HepG2 (cell line): Measurements from ENCODE around the gene MED23. TPM values are rescaled to one million over a fixed set of nuclear protein-coding genes. Genes with fewer than 3 reads are reported as not detected.

ENCODE experiments used
- CREB1 ChIP-seq, 2 experiments: fragments of 450-650 bp in 1 of 2; IDR thresholded peaks; 2 replicates each; pipeline ENCODE4 v1.6.1; 2016 to 2017; ENCODE audit warnings: control low read depth in 1 of 2, mild to moderate bottlenecking in 1 of 2, missing compliant biosample characterization in 1 of 2, missing genetic modification characterization in 1 of 2
- EED ChIP-seq: sonication (generic); formaldehyde crosslinking; IDR thresholded peaks from 2 replicates; pipeline ENCODE4 v1.5.0; 2020; ENCODE audit warnings: mild to moderate bottlenecking, missing genetic modification reagents
- FOXM1 ChIP-seq: sonication (generic); formaldehyde crosslinking; IDR thresholded peaks from 2 replicates; pipeline ENCODE4 v1.5.0; 2020; ENCODE audit warnings: missing genetic modification reagents
- HNRNPUL1 ChIP-seq: fragments of 200-400 bp; formaldehyde crosslinking; IDR thresholded peaks from 2 replicates; pipeline ENCODE4 v1.6.1; 2017; ENCODE audit warnings: low read depth, mild to moderate bottlenecking, low read length, moderate library complexity
- MEF2D ChIP-seq: sonication (generic); formaldehyde crosslinking; IDR thresholded peaks from 2 replicates; pipeline ENCODE4 v1.5.1; 2020; ENCODE audit warnings: mild to moderate bottlenecking, missing genetic modification reagents
- MXI1 ChIP-seq: IDR thresholded peaks from 3 replicates; pipeline ENCODE4 v1.6.1; 2012; ENCODE audit warnings: low read depth, low read length, inconsistent platforms, borderline replicate concordance
- ZNF205 ChIP-seq: IDR thresholded peaks from 2 replicates; pipeline ENCODE4 v1.6.1; 2018; ENCODE audit warnings: missing biosample characterization, missing genetic modification reagents
- ZNF224 ChIP-seq: sonication (generic); formaldehyde crosslinking; IDR thresholded peaks from 2 replicates; pipeline ENCODE4 v1.5.0; 2020; ENCODE audit warnings: mild to moderate bottlenecking, missing genetic modification reagents
- ZNF614 ChIP-seq: IDR thresholded peaks from 2 replicates; pipeline ENCODE4 v1.6.1; 2018; ENCODE audit warnings: missing biosample characterization, missing genetic modification reagents, inconsistent platforms, borderline replicate concordance
- polyA plus RNA-seq, 8 experiments: library from polyadenylated mRNA; depleted of rRNA in 3 of 8; stranded (reverse) in 7 of 8; unstranded in 1 of 8; fragments of >200 nt; fragmentation: Illumina TruSeq in 4 of 8; extraction: Trizol in 4 of 8; gene quantifications; 2 replicates each; pipeline versions ENCODE4 v1.2.1 to v1.2.3, GENCODE V29; 2011 to 2016; ENCODE audit warnings: low read depth in 4 of 8, missing spikeins in 1 of 8, mixed read lengths in 1 of 8; ENCODE audit not compliant: insufficient read depth in 1 of 8
- total RNA-seq, 5 experiments: library from RNA; depleted of rRNA; stranded (reverse); fragments of >200 nt; fragmentation: Illumina TruSeq; extraction: Trizol; gene quantifications; 2 replicates each; pipeline ENCODE4 v1.2.3, GENCODE V29; 2016; ENCODE audit warnings: low read depth in 1 of 5
- TF ChIP-seq, protein P1 (sequence below): sonication (generic); formaldehyde crosslinking; IDR thresholded peaks from 2 replicates; pipeline ENCODE4 v1.5.1; 2020; ENCODE audit warnings: mild to moderate bottlenecking, missing genetic modification reagents, borderline replicate concordance
- TF ChIP-seq, protein P2 (sequence below): sonication (generic); formaldehyde crosslinking; IDR thresholded peaks from 2 replicates; pipeline ENCODE4 v1.4.0; 2020; ENCODE audit warnings: mild to moderate bottlenecking, low read depth, missing genetic modification reagents
- TF ChIP-seq, protein P3 (sequence below), 2 experiments: sonication (generic) in 1 of 2; formaldehyde crosslinking in 1 of 2; IDR thresholded peaks; 2 replicates each; pipeline versions ENCODE4 v1.4.0 to v1.6.1; 2016 to 2020; ENCODE audit warnings: borderline replicate concordance in 1 of 2, low read depth in 1 of 2, mild to moderate bottlenecking in 1 of 2, missing genetic modification reagents in 1 of 2
- TF ChIP-seq, protein P4 (sequence below): IDR thresholded peaks from 2 replicates; pipeline ENCODE4 v1.6.1; 2016

MED23 gene
- total and polyA plus RNA-seq, 2 of the 13 experiments (the other 11 are each of a cell fraction or from before 2014, with no cell fraction given) = 34.9 to 50.5 TPM

DNA sequence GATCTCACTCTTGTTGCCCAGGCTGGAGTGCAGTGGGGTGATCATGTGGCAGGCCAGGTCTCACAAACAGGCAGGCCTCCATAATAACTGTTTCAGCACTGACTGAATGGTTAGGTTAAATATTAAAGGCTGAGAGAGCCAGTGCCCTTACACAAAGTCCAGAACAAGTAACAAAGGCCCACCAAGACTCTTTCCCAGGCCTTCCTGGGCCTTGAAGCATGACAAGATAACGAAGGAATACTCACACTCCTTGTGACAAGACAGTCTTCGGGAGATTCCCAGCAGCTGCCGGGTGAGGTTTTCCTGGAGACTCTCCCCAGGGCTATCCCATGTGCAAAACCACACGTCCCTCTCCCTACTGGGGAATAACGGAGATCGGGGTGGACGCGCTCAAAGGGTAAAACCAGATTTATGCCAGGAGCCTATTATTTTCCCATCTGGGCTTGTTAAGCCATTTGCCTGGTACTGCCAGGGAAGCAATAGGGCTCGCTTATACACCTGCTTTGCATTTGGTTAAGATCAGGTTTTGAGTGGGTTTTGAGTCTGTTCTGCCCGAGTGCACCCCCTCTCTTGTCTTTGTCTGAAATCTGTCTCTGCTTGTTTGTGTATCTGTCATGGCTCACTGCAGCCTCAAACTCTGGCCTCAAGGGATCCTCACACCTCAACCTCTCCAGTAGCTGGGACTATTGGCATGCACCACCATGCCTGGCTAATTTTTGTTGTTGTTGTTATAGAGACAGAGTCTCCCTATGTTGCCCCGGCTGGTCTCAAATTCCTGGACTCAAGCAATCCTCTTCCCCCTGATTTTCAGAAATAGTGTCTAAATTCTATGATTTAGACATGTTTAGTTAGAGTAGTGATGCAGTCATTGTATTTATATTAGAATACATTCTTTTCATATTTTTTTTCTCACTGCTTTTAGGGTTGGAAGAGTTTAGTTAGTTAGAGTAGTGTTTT, 7.6 kb upstream of the MED23 start (continued):
- TF ChIP-seq, protein P1, sequence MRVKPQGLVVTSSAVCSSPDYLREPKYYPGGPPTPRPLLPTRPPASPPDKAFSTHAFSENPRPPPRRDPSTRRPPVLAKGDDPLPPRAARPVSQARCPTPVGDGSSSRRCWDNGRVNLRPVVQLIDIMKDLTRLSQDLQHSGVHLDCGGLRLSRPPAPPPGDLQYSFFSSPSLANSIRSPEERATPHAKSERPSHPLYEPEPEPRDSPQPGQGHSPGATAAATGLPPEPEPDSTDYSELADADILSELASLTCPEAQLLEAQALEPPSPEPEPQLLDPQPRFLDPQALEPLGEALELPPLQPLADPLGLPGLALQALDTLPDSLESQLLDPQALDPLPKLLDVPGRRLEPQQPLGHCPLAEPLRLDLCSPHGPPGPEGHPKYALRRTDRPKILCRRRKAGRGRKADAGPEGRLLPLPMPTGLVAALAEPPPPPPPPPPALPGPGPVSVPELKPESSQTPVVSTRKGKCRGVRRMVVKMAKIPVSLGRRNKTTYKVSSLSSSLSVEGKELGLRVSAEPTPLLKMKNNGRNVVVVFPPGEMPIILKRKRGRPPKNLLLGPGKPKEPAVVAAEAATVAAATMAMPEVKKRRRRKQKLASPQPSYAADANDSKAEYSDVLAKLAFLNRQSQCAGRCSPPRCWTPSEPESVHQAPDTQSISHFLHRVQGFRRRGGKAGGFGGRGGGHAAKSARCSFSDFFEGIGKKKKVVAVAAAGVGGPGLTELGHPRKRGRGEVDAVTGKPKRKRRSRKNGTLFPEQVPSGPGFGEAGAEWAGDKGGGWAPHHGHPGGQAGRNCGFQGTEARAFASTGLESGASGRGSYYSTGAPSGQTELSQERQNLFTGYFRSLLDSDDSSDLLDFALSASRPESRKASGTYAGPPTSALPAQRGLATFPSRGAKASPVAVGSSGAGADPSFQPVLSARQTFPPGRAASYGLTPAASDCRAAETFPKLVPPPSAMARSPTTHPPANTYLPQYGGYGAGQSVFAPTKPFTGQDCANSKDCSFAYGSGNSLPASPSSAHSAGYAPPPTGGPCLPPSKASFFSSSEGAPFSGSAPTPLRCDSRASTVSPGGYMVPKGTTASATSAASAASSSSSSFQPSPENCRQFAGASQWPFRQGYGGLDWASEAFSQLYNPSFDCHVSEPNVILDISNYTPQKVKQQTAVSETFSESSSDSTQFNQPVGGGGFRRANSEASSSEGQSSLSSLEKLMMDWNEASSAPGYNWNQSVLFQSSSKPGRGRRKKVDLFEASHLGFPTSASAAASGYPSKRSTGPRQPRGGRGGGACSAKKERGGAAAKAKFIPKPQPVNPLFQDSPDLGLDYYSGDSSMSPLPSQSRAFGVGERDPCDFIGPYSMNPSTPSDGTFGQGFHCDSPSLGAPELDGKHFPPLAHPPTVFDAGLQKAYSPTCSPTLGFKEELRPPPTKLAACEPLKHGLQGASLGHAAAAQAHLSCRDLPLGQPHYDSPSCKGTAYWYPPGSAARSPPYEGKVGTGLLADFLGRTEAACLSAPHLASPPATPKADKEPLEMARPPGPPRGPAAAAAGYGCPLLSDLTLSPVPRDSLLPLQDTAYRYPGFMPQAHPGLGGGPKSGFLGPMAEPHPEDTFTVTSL (CRISPR knock-in tag) = 0 out of 2 replicates have a peak, but pooled peaks have one; percentile 3
- TF ChIP-seq CREB1 (IDR thresholded peaks at IDR 0.05) (no peak), CREB1 (CRISPR knock-in tag; IDR thresholded peaks at IDR 0.05) (0 out of 2 replicates have a peak, but pooled peaks have one; percentile 2), MEF2D (peak; percentile 53; the same call in 1 of the 2 replicates), EED (CRISPR knock-in tag) (0 out of 2 replicates have a peak, but pooled peaks have one; percentile 35), ZNF205 (CRISPR knock-in tag) (peak; percentile 45; the same call in 1 of the 2 replicates), ZNF224 (CRISPR knock-in tag) (no peak), MXI1 (peak; percentile 7; the same call in 1 of the 3 replicates), HNRNPUL1 (no peak), FOXM1 (no peak), ZNF614 (CRISPR knock-in tag) (0 out of 2 replicates have a peak, but pooled peaks have one; percentile 43)
- TF ChIP-seq, protein P2, sequence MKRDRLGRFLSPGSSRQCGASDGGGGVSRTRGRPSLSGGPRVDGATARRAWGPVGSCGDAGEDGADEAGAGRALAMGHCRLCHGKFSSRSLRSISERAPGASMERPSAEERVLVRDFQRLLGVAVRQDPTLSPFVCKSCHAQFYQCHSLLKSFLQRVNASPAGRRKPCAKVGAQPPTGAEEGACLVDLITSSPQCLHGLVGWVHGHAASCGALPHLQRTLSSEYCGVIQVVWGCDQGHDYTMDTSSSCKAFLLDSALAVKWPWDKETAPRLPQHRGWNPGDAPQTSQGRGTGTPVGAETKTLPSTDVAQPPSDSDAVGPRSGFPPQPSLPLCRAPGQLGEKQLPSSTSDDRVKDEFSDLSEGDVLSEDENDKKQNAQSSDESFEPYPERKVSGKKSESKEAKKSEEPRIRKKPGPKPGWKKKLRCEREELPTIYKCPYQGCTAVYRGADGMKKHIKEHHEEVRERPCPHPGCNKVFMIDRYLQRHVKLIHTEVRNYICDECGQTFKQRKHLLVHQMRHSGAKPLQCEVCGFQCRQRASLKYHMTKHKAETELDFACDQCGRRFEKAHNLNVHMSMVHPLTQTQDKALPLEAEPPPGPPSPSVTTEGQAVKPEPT (CRISPR knock-in tag) = peak; percentile 49; the same call in 1 of the 2 replicates
- TF ChIP-seq, protein P3, sequence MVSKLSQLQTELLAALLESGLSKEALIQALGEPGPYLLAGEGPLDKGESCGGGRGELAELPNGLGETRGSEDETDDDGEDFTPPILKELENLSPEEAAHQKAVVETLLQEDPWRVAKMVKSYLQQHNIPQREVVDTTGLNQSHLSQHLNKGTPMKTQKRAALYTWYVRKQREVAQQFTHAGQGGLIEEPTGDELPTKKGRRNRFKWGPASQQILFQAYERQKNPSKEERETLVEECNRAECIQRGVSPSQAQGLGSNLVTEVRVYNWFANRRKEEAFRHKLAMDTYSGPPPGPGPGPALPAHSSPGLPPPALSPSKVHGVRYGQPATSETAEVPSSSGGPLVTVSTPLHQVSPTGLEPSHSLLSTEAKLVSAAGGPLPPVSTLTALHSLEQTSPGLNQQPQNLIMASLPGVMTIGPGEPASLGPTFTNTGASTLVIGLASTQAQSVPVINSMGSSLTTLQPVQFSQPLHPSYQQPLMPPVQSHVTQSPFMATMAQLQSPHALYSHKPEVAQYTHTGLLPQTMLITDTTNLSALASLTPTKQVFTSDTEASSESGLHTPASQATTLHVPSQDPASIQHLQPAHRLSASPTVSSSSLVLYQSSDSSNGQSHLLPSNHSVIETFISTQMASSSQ (IDR thresholded peaks at IDR 0.05; ENCODE audit: low read depth) = peak; percentile 65
- TF ChIP-seq, protein P3 (CRISPR knock-in tag; IDR thresholded peaks at IDR 0.05; ENCODE audit: borderline replicate concordance) = peak; percentile 27; the same call in 1 of the 2 replicates
- TF ChIP-seq, protein P4, sequence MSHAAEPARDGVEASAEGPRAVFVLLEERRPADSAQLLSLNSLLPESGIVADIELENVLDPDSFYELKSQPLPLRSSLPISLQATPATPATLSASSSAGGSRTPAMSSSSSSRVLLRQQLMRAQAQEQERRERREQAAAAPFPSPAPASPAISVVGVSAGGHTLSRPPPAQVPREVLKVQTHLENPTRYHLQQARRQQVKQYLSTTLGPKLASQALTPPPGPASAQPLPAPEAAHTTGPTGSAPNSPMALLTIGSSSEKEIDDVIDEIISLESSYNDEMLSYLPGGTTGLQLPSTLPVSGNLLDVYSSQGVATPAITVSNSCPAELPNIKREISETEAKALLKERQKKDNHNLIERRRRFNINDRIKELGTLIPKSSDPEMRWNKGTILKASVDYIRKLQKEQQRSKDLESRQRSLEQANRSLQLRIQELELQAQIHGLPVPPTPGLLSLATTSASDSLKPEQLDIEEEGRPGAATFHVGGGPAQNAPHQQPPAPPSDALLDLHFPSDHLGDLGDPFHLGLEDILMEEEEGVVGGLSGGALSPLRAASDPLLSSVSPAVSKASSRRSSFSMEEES (CRISPR knock-in tag) = peak; percentile 67
